Measurements from ENCODE around the gene BGLAP.
A peak's percentile ranks its signal among the peaks of the same experiment; 100 is the strongest.

The BGLAP gene

DNA sequence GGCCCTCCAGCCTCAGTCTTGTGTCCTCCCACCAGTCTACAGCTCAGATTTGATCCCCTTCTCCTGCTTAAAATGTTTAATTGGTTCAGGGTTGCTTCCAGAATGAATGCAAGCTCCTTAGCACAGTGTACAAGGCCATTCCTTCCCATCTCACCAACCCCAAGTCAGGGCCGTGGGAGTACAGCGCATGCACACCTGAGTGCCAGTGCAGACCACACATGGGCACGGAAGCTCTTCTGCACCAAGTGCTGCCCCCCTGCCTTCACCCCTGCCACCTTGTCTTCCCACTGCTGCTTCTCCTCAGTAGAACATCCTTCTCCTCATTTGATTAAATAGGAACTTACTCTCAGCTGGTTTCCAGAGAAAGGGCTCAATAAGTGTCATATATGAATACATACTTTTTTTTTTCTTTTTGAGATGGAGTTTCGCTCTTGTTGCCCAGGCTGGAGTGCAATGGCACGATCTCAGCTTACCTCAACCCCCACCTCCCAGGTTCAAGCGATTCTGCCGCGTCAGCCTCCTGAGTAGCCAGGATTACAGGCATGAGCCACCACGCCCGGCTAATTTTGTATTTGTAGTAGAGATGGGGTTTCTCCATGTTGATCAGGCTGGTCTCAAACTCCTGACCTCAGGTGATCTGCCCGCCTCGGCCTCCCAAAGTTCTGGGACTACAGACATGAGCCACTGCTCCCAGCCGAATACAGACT lies 19.8 kb upstream of the BGLAP start:
- DNase-seq, result no peak
- in situ Hi-C loops (cut with HindIII; ENCODE audit: low pct_ligation_motif_present, low pct_unique_long_range_greater_than_20kb, low sequenced_read_pairs), result no loop called here

DNA sequence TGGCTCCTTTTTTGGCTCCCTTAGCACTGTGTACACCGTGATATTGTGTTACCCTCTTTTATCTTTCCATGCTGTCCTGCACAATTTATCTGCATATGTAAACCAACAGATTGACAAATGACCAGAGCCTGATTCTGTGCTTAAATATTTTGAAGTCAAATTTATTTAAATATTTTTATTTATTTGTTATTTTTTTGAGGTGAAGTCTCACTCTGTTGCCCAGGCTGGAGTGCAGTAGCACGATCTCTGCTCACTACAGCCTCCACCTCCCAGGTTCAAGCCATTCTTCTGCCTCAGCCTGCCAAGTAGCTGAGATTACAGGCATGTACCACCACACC lies 16.3 kb upstream of the BGLAP start:
- no peak for DNase-seq
- in situ Hi-C loops (cut with HindIII; ENCODE audit: low pct_ligation_motif_present, low pct_unique_long_range_greater_than_20kb, low sequenced_read_pairs), result no loop called here

DNA sequence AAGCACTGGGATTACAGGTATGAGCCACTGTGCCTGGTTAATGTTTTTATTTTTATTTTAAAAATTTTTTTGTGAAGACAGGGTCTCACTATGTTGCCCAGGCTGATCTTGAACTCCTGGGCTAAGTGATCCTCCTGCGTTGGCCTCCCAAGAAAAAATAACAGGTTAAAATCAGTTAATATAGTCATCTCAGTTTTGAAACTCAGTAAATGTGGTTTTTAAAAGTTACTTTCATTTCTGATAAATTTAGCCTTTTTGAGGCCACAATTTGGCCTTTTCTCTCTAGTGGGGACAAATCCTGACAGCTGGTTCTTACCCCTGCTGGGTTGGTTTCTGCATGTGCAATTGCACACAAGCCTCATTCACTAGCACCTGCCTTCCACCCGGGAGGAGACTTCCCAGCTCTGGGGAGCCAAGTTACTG lies 15.9 kb upstream of the BGLAP start:
- DNase-seq, result no peak

DNA sequence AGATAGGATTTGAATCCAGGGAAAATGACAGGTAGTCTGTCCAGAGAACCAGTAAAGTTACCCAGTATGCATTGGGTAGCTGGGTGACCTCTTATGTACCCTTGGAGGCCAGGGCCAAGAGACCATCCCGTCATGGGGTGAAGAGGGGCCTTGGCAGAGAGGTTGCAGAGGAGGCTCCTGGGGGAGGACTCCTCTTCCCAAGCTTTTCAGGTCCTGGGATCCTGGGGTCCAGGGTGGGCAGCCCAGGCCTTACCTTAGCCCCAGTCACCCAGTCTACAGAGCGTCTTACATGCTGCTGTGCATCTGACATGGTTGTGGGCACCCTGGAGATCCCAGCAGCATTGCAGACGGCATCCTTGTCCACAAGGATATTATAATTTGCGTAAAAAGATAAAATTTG lies 15.2 kb upstream of the BGLAP start:
- no peak for DNase-seq
- in situ Hi-C loops (cut with HindIII; ENCODE audit: low pct_ligation_motif_present, low pct_unique_long_range_greater_than_20kb, low sequenced_read_pairs), result no loop called here

More for the DNA sequence above, 15.9 kb upstream of the BGLAP start:
- in situ Hi-C loops (cut with HindIII; ENCODE audit: low pct_ligation_motif_present, low pct_unique_long_range_greater_than_20kb, low sequenced_read_pairs), result no loop called here

DNA sequence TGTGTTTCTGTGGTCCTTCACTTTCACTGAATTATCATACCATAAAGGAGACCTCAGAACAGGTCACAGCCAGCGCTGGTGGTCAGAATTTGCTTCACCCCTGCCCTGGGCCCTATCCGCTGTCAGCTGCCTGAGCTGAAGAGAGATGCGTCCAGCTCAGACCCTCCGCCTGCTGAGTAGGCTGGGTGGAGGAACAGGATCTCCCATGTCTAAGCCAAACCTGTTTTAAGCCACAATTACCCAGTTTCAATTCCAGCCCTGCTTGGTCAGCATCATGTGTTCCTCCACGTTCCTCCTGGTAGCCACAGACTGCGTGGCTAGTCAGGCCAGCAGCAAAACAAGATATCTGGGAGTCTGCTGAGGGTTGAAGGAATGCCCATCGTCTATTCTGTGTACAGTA lies 13.5 kb upstream of the BGLAP start:
- DNase-seq, result no peak
- in situ Hi-C loops (cut with HindIII; ENCODE audit: low pct_ligation_motif_present, low pct_unique_long_range_greater_than_20kb, low sequenced_read_pairs), result no loop called here

DNA sequence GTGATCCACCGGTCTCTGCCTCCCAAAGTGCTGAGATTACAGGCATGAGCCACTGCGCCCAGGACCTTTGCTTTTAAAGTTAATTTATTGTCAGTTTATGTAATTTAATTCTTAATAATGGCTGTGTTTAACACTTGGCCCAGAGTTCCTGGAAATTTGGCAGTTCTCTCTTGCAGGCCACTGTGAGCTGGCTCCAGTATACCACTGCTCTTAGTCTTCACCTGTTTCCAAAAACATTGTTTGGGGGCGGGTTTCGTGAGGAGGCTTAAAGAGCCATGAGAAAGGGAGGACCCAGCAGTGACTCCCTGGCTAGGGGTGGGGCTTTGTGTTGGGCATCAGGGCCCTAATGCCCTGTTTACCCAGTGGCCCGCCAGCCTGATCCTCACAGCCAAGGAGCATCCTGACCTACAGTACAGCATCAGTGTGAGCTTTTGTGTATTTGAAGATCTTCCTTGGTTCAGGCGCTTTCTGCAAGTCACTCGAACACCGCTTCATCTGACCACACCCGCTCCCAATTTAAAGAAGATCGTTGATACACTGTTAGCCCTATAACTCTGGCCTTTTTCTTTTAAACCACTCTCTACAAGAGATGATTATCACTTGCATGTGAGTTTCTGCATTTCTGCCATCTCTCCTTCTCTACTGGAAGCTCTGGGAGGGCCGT lies 12.0 kb upstream of the BGLAP start:
- DNase-seq, result no peak
- in situ Hi-C loops (cut with HindIII; ENCODE audit: low pct_ligation_motif_present, low pct_unique_long_range_greater_than_20kb, low sequenced_read_pairs), result no loop called here

DNA sequence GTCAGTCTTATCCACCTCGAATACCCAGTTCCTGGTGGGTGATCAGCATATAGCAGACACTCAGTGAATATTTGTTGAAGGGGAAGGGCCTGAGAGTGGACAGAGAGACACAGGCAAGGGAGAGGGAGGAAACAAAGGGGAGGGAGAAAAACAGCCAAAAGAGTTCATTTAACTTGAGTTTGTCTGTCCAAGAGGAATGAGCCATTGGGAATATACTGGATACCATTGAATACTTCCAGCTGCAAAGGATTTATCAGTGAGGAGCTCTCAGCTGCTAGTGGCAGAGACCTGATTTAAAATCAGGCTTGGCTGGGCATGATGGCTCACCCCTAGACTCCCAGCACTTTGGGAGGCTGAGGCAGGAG lies 11.5 kb upstream of the BGLAP start:
- in situ Hi-C loops (cut with HindIII; ENCODE audit: low pct_ligation_motif_present, low pct_unique_long_range_greater_than_20kb, low sequenced_read_pairs), result no loop called here
- DNase-seq, result no peak

DNA sequence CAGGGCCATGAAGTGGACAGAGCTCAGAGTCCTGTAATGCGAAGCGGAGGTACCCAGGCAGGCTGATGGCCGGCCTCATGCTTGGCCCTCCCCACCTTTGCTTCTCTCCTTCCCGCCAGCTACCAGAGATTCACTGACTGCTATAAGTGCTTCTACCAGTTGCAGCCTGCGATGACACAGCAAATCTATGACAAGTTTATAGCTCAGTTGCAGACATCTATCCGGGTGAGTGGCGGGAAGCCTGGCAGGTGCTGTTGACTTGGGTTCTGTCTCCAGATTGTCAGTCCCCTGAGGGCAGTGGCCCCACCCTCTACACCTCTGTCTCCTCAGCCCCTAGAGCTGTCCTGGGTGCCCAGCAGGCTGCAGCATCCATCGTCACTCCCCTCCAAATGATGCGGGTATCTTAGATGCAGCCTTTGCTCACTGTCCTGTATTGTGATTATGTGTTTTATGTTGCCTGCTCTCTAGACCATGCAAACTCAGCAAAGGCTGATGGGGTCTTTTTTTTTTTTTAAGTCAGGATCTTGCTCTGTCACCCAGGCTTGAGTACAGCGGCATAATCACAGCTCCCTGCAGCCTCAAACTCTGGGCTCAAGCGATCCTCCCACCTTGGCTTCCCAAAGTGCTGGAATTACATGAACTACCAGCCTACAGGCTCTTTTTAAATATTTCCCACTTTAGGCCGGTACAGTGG lies 9.6 kb upstream of the BGLAP start:
- no peak for DNase-seq
- in situ Hi-C loops (cut with HindIII; ENCODE audit: low pct_ligation_motif_present, low pct_unique_long_range_greater_than_20kb, low sequenced_read_pairs), result no loop called here

DNA sequence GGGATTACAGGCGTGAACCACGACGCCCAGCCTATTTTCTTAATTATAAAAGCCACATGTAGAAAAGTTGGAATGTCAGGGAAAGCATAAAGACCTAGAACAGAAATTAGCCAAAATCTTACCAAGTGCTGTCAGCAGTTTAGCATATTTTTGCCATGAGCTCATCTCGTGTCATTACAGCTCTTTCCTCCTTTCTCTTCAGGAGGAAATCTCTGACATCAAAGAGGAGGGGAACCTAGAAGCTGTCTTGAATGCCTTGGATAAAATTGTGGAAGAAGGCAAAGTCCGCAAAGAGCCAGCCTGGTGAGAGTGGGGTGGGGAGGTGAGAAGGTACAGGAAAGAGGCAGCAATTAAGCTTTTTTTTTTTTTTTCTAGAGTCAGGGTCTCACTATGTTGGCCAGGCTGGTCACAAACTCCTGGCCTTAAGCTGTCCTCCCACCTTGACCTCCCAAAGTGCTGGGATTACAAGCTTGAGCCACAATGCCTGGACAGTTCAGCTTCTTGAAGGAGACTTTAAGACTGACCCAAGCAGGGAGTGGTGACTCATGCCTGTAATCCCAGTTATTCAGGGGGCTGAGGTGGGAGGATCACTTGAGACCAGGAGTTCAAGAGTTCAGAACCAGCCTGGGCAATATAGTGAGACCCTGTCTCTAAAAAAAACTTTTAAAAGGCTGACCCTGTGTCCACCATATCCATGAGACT lies 8.4 kb upstream of the BGLAP start:
- DNase-seq, result peak; percentile 51
- in situ Hi-C loops (cut with HindIII; ENCODE audit: low pct_ligation_motif_present, low pct_unique_long_range_greater_than_20kb, low sequenced_read_pairs), result no loop called here

DNA sequence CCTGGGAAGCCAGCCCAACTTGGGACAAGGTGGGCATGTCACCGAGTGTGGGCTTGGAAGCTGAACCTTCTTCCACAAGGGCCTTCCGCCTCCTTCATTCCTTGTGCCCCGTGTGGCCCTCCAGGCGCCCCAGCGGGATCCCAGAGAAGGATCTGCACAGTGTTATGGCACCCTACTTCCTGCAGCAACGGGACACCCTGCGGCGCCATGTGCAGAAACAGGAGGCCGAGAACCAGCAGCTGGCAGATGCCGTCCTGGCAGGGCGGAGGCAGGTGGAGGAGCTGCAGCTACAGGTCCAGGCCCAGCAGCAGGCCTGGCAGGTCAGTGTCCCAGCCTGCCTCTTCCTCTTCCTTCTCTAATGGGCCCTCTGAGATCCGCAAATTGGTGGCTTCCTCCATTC lies 5.8 kb upstream of the BGLAP start:
- no peak for DNase-seq
- in situ Hi-C loops (cut with HindIII; ENCODE audit: low pct_ligation_motif_present, low pct_unique_long_range_greater_than_20kb, low sequenced_read_pairs), result no loop called here

DNA sequence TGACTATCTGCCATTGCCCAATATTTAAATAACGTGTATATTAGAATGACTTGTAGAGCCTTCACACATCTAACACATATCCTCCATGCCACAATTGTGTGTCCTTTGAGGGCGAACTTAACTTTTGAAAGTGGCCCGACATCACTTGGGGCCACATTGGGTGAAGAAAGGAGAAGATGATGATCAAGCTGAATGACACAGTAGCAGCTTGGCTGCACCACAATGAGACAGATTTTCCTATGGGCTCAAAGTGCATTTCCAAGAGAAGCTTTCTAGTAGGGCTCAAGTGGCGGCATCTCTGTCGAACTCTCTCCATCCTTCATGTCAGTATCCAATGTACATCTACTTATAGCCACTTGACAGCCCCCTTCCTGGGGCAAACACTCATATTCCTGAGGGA lies 3.7 kb upstream of the BGLAP start:
- in situ Hi-C loops (cut with HindIII; ENCODE audit: low pct_ligation_motif_present, low pct_unique_long_range_greater_than_20kb, low sequenced_read_pairs), result no loop called here
- no peak for DNase-seq

DNA sequence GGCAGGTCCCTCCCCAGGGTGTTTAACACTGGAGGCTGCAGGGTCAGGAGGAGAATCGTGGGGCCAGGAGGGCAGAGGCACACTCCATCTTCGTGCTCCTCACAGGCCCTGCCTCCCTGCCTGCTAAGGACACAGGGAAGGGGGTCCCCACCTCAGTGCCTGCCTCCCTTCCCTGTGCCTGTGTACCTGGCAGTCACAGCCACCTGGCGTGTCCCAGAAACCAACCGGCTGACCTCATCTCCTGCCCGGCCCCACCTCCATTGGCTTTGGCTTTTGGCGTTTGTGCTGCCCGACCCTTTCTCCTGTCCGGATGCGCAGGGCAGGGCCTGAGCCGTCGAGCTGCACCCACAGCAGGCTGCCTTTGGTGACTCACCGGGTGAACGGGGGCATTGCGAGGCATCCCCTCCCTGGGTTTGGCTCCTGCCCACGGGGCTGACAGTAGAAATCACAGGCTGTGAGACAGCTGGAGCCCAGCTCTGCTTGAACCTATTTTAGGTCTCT lies 623 bp upstream of the BGLAP start:
- in situ Hi-C loops (cut with HindIII; ENCODE audit: low pct_ligation_motif_present, low pct_unique_long_range_greater_than_20kb, low sequenced_read_pairs), result no loop called here
- DNase-seq, result peak; percentile 65

DNA sequence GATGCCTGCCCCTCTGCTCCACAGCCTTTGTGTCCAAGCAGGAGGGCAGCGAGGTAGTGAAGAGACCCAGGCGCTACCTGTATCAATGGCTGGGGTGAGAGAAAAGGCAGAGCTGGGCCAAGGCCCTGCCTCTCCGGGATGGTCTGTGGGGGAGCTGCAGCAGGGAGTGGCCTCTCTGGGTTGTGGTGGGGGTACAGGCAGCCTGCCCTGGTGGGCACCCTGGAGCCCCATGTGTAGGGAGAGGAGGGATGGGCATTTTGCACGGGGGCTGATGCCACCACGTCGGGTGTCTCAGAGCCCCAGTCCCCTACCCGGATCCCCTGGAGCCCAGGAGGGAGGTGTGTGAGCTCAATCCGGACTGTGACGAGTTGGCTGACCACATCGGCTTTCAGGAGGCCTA lies 754 bp downstream of the BGLAP start:
- no peak for DNase-seq
- in situ Hi-C loops (cut with HindIII; ENCODE audit: low pct_ligation_motif_present, low pct_unique_long_range_greater_than_20kb, low sequenced_read_pairs), result no loop called here

DNA sequence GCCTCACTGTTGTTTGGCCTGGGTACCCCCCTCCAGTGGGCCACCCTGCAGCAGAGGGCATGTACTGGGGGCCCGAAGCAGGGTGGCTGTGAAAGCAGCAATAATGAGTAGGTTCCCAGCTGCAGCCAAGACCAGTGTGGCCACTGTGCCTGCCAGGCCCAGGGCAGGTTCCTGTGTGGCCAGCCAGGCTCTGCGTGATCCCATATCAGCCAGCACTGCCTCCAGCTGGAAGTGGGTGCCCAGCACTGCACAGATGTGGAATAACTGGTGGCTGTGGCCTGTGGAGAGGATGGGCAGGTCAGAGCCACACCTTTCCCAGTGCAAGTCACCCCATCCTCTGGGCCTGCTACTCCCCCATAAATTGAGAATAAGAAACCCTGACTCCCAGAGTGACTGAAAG lies 2.1 kb downstream of the BGLAP start:
- no peak for DNase-seq
- in situ Hi-C loops (cut with HindIII; ENCODE audit: low pct_ligation_motif_present, low pct_unique_long_range_greater_than_20kb, low sequenced_read_pairs), result no loop called here

DNA sequence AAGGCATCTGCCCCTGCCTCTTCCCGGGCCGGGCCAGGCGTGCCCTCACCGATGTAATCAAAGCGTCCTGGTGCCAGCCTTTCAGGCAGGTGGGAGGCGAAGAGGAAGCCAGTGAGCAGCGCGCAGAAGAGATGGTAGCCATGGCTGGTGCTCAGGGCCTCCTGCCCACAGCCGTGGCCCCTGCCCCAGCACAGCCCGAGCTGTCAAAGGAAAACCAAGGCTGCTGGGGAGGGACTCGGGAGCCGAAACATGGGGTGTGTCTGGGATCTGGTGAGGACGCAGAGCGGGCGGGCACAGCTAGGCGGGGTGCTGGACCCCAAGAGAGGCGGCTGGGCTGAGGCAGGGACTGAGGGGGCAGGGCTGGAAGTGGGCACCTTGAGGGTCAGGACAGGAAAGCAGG lies 2.7 kb downstream of the BGLAP start:
- in situ Hi-C loops (cut with HindIII; ENCODE audit: low pct_ligation_motif_present, low pct_unique_long_range_greater_than_20kb, low sequenced_read_pairs), result no loop called here
- no peak for DNase-seq

DNA sequence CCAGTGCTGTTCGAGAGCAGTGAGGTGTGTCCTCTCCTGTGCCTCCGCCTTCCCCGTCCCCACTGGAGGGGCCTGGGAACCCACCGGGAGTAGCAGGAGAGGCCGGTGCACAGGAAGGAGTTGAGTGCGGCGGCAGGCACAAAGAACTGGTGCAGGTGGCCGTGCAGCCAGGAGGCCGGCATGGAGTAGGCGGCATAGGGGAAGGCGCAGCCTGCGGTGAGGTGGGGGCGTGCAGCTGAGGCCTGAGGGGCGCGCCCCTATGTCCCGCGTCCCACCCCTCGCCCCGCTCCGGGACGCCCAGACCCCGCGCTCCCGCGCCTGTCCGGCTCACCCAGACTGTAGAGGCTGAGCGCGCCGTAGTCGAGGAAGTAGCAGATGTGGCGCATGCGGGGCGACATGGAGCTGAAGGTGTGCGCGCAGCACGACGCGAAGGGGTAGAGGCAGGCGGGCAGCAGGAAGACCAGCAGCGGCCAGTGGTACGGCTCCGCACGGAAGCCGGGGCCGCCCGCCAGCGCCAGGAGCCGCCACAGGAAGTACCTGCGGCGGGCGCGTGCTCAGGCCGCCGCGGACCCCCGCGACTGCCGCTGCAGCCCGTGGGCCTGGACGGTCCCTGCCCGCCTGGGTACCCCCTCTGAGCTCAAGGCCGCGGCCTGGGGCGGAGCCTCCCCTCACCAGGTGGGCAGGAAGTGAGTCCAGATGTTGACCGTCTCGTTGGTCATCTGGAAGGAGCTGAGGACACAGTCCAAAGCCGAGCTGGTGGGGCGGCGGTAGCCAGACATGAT lies 3.7 kb downstream of the BGLAP start:
- in situ Hi-C loops (cut with HindIII; ENCODE audit: low pct_ligation_motif_present, low pct_unique_long_range_greater_than_20kb, low sequenced_read_pairs), result no loop called here
- DNase-seq, result no peak

DNA sequence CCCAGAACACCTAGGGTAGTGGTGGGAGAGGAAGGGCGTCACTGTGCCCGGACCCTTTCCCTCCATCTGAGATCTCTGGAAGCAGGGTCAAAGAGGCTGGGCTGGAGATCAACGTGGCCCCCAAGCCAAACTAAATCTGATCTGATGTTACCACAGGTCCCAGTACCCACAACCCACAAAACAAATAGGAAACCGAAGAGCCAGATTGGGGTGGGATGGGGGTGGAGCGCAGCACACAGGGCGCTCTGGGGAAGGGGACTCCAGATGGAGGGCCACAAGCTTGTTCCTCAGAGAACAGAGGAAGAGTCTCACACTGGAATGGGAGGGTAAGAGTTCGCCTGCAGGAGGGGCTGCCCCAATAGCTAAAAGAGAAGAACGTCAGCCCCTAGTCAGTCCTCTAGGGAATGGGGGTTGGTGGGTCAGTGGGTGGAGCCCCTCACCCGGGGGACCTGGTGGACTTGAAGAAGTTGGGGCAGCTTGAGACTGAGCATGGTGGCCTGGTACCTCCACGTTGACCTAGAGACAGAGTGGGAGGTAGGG lies 4.3 kb downstream of the BGLAP start:
- no peak for DNase-seq
- in situ Hi-C loops (cut with HindIII; ENCODE audit: low pct_ligation_motif_present, low pct_unique_long_range_greater_than_20kb, low sequenced_read_pairs), result no loop called here

DNA sequence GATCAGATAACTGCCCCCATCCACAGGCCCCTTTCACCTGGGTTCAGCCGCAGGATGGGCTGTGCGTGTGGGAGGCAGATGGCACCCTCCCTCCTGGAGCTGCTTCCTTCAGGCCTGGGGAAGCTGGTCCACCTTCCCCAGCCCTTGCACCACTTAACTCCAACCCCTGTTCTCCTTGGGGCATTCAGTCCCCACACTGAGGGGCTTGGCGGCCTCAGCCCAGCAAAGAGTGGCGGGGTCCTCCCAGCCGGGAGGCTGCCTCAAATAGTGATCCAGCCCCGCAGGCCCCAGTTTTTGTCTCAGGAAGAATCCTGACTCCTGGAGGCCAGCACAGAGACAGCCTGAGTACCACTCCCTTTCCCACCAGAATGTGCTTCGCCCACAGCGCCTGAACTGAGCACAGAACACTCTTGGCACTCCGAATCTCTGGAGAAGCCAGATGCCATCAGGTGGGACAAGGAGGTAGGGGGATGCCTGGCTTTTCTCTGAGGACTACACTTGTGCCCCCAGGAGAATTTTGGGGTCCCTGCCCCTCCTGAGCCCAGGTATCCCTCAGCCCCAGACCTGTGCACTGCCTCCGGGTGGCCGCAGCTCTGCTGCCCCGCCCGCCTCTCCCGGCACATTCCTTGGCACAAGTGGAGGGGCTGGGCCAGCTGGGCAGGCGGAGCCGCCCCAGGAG lies 4.9 kb downstream of the BGLAP start:
- in situ Hi-C loops (cut with HindIII; ENCODE audit: low pct_ligation_motif_present, low pct_unique_long_range_greater_than_20kb, low sequenced_read_pairs), result no loop called here
- no peak for DNase-seq

Measured in ACHN (cell line).